GM18873 (cell line): Measurements from ENCODE around the gene KLRD1.
"Not testable (repeated sequence)": the region's sequence is repeated elsewhere in the genome, so short reads cannot be mapped to it uniquely, and the experiment has no call there.

ENCODE experiments used
- ATAC-seq: cut with Tn5 transposase; IDR thresholded peaks from one replicate; pipeline ENCODE4 v1.9.1; 2021; ENCODE audit warnings: mild to moderate bottlenecking, moderate library complexity, moderate number of reproducible peaks; ENCODE audit not compliant: unreplicated experiment, low FRiP score

KLRD1 gene, protein sequence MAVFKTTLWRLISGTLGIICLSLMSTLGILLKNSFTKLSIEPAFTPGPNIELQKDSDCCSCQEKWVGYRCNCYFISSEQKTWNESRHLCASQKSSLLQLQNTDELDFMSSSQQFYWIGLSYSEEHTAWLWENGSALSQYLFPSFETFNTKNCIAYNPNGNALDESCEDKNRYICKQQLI

DNA sequence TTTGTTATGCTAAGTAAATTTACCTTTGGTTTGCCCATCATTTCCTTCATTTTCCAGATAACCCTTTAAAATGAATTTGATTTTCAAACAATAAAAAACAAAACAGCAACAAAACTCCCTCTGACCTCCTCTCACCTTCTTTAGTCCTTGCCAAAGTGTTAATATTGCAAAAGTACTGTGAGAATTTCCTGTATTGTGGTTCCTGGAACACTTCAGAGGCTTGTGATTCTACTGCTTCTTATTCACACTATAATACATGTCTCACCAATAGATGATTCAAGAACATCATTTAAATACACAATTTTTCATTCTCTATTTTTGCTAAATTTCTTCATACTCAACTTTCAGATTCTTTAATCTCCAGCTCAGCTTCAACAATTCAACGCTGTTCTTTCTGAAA, at the start of gene KLRD1:
TSS of gene KLRD1 (plus strand) at position 241 of the 400 bp plus-strand sequence. CDS start 208 bp downstream, outside the sequence.
- ATAC-seq, result no peak

DNA sequence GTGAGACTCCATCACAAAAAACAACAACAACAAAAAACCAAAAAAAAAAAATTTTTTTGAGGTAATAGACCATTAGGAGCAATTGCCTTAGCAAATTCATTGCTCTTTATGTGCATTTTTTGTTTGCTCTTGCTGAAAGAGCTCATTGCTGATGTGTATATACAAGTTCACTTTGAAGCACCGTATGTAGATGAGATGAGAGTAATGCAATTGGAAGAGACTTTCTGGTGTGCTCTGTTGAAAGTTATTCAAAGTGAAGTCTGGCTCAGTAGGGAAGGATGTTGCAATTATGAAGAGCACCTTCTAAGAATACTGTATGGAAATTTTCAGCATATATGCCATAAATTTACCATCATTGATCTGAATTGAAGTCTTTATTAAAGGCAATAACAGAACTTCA, 46.7 kb upstream of the KLRD1 start:
- ATAC-seq, result no peak

DNA sequence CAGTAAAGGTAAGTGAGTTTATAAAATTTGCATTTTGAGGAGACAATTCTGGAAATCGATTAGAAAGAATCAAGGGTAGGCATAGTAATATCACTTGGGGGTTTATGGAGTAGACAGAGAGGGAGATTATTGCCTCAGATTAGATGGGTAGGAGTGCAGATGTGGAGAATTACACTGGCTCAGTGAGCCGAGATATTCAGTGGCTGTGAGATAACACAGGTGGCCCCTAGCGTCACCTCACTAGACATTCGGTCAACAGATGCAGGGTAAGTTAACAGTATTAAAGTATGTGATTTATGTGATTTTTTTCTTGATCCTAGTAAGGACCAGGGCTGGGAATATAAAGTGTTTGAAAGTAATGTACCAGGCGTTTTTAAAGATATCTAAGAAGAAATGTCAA, 39.6 kb upstream of the KLRD1 start:
- ATAC-seq, result no peak

DNA sequence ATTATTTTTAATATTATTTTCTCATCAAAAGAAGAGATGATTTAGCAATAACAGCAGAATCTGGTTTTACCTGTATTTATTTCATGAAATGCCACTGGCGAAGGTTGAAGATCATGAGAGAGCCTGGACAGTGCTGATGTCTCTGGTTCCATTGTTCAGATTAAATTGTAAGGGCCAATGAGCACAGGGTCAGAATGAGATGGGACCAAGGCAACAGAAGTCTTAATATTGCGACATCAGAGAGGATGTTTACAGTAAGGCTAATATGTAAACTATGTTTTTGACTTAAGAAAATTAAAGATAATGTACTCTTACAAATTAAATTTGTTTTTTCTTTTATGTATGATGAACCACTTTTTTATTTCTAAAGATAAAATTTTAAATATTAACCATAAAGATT, 35.2 kb upstream of the KLRD1 start:
- no peak for ATAC-seq

DNA sequence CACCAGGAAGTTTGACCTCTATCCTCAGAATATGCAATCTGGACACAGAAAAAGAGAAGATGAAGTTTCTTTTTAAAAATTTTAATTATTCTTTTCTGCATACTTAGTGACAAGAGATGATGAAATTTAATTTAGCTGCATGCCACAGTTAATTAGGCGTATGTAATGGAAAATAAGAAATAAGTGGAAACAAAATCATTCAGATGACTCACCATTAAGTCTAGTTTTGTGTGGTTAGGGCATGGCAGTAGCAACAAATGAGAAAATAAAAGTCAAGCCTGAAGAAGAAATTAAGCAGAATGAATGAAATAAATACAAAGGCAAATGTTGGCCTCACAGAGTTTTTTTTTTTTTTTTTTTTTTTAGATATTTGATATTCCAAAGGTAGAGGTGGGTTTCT, 30.9 kb upstream of the KLRD1 start:
- ATAC-seq, result no peak

DNA sequence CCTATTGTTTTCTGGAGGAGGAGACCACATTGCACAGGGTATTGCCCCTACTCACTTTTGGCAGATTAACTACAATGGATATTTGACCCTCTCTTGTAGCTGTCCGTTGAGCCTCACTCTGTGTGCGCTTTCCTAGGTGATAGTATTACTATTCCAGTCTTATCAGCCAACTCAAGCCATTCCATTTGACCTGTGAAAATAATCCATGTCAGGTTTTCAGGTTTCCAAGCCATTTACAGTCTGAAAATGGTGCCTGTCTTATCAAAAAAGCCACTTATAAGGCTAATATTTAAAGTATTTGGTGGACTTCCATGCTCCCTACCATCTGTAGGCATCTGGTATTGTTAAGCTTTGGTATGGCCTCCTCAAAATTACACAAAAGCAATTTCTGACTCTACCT, 29.6 kb upstream of the KLRD1 start:
- no peak for ATAC-seq

DNA sequence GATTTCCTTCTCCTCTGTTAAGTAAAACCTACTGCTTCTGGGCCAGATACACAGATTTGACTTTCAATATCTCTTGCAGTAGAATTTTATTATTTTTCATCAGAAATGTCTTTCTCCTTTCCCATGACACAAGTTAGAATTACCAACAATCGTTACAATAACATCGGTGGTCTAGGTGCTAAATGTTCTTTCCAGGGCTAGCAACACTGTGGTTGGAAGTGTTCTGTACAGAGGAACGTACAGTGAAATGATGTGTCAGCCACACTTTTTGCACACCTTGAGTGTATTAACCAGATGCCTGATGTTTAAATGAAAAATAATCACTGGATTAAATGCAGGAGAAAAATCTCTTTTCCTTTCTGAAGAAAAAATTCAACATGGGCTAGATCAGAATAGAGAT, 27.7 kb upstream of the KLRD1 start:
- no peak for ATAC-seq

DNA sequence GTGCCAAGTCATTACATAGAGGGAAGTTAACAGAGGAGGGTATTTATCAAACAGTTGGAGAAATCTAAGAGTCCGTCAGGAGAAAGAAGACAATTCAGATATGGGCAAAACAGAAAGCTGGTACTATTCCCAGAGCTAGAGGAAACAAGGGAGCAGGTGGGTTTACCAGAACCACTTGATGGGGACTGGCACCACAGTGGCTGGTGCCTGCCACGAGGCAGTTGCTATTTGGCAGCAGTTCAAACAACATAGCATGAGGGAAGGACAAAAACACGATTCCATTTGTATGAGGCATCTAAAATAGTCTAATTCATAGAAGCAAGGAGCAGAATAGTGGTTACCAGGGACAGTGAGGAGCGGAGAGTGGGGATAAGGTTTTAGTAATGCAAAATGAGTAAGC, 24.6 kb upstream of the KLRD1 start:
- no peak for ATAC-seq

DNA sequence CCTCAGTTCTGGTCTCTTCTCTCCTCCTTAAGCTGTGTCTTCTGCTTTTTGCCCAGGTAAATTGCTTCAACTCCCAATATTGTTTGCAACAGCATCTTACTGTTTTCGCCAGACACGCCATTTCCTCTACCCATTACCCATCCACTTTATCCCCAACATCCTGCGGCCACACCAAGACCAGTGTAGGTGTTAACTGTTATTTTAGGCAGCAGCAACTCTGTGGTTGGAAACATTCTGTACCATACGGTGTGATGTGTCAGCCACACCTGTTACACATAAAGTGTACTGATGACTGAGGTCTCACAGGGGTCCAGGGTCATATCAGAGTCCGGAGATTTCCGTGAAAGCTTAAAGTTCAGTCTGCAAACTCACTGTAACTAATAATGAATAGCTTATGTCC, 21.8 kb upstream of the KLRD1 start:
- ATAC-seq, result no peak

DNA sequence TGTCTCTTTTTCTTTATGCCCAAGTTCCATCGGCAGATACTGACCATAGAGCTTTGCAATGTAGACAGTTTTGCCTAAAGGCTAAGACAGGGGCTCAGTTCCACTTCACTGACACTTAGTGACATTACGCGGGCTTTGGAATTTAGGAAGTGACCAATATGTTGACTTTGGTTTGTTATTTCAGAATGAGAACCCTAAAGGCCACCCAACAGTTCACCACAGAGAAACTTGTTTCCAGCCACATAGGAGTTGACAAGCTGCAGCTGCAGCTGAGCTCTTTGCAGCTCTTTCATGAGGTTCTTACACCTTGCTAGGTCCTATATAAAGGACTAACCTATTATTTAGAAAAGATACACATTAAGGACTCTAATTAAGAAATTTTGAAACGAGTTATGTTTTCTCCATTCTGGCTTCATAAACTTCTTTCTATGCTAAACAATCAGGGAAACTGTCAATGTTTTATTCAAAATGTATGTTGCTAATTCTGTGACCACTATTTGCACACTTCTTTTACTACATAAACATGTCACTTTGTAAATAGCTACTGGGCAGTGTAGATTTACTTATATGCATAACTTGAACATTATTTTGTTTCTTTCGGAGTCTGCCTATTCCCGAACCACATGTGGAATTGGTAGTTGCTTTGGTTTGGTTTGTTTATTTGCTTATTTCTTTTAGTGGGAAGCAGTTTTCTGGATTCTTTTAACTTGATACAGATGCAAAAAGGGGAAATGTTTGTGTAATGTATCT, 18.5 kb upstream of the KLRD1 start:
- ATAC-seq, result no peak

DNA sequence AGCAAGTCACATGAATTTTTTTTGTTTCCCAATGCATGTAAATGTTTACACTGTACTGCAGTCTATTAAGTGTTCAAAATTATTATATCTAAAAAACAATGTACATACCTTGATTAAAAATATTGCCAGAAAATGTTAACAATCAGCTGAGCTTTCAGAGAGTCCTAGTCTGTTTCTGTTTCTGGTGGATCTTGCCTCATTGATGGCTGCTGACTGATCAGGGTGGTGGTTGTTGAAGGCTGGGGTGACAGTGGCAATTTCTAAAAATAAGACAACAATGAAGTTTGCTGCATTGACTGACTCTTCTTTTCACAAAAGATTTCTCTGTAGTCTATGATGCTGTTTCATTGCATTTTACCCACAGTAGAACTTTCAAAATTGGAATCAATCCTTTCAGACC, 16.6 kb upstream of the KLRD1 start:
- ATAC-seq, result no peak

DNA sequence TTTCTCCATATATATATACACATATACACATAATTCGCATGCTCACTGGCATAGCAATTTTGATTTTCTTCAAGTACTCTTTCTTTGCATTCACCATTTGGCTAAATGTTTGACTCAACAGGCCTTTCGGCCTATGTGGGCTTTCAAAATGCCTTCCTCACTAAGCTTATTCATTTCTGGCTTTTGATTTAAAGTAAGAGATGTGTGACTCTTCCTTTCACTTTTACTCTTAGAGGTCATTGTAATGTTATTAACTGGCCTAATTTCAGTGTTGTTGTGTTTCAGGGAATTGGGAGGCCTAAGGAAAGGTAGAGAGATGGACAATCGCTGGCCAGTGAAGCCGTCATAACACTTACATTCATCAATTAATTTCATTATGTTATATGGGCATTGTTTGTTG, 14.5 kb upstream of the KLRD1 start:
- ATAC-seq, result no peak

DNA sequence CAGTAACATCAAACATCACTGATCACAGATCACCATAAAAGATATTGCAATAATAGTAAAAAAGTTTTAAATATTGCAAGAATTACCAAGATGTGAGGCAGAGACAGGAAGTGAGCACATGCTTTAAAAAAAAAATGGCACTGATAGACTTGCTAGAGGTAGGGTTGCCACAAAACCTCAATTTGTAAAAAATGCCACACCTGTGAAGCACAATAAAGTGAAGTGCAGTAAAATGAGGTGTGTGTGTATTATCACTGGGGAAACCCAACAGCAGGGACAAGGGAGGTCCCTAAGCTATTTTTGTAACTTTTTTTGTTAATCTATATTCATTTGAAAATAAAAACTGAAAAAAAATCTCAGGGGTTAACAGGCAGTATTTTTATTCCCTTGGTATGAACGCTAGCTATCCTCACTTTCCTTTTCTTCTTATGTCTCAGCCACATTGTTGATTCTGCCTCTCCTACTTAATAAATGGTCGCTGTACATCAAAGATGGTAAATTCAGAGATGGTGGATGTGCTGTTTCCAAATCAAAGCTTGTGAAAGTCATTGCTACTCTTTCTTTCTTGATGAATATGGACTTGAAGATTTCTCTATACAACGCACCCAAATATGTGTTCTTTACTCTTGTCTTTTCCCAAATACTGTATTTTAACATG, 14.0 kb upstream of the KLRD1 start:
- ATAC-seq, result no peak

DNA sequence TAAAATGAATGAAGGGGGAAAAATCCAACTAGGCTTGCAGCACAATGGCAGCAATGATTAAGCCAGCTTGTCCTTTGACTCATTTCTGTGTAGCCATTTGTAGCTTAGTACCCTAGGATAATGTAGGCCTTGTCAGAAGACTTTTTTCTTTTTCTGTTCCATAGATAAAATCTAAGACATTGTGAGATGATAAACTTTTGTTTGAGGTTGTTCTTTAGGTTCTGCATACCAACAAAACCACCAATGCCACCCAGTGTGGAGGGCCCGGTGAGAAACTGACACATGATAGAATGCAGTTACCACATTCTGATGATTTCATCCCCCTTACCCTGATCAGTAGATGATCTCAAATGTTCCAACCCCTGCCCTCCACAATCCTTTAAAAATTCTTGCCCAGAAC, 6.6 kb upstream of the KLRD1 start:
- ATAC-seq, result no peak

DNA sequence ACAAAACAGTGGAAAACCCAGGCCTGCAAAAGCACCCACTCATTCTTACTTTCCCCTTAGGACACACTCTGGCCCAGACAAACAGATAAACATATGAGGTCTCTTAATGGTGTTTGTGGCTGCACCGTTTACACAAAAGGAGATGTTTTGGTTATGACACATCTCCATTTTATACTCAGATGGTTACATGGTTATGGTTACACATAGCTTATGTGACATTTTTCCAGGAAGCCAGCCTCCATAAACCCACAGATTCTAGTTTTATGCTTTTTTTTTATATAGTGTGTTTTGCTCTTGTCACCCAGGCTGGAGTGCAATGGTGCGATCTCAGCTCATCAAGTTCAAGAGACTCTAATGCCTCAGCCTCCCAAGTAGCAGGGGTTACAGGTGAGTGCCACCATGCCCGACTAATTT, 3.5 kb upstream of the KLRD1 start:
- ATAC-seq, result no peak

DNA sequence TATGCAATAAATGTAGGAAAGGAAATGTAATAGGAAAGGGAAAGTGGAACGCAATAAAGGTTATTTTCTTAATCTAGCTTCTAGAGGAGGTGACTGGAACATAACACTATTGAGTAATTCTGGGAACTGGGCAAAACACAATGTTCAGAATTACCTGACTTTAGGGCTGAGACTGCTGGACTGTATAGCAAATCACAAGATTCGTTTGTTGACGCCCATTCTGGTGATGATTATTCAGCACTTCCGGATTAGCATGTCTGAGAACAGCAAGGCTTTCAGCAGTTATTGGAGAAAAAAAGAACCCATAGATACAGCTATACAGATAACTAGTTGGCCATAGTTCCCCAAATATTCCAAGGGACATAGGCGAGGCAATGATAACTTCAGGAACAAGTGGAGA, 2.3 kb upstream of the KLRD1 start:
- ATAC-seq, result no peak

DNA sequence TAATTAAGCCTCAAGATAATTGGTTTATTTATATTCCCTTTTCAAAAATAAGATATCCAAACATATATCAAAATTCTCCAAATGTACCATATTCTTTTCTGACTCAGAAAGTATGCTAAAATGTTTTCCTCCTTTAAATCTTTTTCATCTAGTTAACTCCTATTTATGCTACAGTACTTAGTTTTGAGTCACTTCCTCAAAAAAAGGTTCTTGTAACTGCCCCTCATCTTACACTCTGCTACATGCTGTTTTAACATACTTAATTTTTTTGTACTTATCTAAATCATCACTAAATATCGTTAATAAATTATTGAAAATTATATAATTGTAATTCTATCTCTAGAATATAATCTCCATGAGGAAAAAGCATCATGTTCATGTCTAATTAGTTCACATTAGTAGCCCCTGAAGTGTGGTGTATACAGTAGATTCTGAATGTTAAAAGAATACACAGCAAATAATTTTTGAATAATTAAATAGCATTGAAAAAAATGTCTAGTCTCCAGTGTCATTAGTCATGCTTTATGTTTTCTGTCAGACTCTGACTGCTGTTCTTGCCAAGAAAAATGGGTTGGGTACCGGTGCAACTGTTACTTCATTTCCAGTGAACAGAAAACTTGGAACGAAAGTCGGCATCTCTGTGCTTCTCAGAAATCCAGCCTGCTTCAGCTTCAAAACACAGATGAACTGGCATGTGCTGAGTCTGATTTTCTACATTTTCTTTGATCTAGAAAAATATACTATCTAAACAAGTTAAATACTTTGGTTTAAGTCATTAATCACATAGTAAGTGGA, 3.5 kb downstream of the KLRD1 start:
- ATAC-seq, result no peak

DNA sequence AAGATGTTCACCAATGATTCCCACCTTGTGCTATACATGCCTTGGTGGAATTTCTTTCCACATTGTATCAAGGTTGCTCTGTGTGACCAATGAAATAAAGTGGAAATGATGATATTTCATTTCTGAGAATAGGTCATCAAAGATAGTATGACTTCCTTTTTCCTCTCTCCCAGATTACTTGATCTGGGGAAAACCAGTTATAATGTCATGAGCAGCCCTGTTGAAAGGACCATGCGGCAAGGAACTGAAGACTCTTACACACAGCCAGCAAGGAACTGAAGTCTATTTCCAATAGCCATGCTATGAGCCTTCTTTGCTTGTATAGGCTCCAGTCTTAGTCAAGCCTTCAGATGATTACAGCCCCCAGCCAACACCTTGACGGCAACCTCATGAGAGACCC, 11.7 kb downstream of the KLRD1 start:
- no peak for ATAC-seq

DNA sequence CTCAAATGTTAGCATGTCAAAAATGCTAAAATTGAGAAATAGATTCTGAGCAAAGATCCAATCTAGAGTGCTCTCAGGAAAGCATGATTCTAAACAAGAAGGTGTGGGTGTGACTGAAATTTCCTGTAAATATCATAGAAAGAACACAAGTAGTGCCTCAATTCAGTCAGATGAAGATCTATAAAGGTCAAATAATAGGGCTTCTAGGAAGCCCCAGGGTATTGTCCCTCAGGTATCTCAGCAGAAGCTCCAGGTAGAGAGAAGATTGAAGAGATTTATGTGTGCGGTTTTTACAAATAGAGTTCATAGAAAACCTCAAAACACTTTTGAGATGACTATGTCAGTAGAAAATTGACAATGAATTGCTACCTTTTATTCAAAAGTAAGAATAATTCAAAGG, 13.0 kb downstream of the KLRD1 start:
- no peak for ATAC-seq

DNA sequence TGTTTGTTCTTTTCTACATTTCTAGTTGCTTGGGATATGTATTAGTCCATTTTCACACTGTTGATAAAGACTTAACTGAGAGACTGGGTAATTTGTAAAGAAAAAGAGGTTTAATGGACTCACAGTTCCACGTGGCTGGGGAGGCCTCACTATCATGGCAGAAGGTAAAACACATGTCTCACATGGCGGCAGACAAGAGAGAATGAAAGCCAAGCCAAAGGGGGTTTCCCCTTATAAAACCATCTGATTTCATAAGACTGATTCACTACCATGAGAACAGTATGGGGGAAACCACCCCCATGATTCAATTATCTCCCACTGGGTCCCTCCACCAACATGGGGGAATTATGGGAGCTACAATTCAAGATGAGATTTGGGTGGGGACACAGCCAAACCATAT, 21.0 kb downstream of the KLRD1 start:
- not testable (repeated sequence) for ATAC-seq

DNA sequence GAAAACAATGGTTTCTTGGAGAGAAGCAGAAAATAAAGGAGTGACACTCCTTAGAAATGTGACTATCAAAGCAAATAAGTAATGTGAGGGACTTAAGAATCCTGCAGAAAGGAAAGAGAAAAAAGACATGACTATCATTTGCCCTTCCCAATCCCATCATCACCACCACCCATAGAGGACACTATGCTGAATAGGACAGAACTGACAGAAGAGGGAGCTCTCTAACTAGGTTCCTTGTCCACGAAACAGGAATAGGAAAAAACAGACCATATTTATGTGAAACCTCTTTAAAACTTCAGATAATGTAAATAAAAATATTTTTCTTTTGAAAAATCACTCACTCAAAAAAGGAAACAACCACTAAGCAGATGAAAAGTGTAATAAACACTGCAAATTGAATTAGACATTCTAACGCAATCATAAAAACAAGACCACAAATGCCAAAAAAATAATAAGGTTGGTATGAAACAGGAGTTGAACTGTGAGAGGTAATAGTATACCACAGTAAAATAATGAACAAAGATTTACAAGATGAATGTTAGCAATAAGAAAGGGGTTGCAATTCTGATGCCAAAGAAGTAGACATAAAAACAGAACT, 24.1 kb downstream of the KLRD1 start:
- ATAC-seq, result no peak
